Astrocyte of the cerebellum (primary cell): ENCODE data around the gene DRAP1.
A peak's percentile ranks its signal among the peaks of the same experiment; 100 is the strongest.

ENCODE experiments used
- DNase-seq: peaks from one replicate; pipeline ENCODE4 v3.0.0-alpha.2; 2011; ENCODE audit warnings: low read depth
- H3K4me3 ChIP-seq: 2 replicates; pipeline ENCODE4 v1.5.1; 2011; ENCODE audit warnings: mild to moderate bottlenecking, low read depth, low read length, moderate library complexity
- in situ Hi-C: cut with HindIII; loops from 2 replicates; pipeline ENCODE4 v1.10.0; 2017; ENCODE audit warnings: low sequenced_read_pairs
- TF ChIP-seq, protein P1 (sequence below): IDR thresholded peaks from 2 replicates; pipeline ENCODE4 v1.5.1; 2012; ENCODE audit warnings: low read length, low read depth, moderate library complexity, mild to moderate bottlenecking; ENCODE audit errors: missing control alignments

The DRAP1 gene, protein sequence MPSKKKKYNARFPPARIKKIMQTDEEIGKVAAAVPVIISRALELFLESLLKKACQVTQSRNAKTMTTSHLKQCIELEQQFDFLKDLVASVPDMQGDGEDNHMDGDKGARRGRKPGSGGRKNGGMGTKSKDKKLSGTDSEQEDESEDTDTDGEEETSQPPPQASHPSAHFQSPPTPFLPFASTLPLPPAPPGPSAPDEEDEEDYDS

DNA sequence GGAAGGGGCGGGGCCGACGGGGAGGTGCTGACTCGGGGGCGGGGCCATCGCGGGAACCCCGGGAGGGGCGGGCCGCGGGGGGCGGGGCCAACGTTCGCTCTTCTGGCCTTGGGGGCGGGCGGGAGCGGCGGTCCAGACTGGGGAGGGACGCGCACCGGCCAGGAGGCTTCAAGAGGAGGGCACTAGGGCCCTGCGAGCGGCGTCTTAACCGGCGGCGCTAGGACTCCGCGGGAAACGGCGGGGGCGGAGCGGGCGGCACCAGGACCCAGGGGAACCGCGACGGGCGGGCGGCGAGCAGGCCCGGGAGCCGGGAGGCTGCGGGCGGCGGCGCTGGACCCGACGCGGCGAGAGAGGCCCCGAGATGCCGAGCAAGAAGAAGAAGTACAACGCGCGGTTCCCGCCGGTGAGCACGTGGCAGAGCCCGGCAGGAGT lies at the start of gene DRAP1:
TSS of gene DRAP1 (plus strand) at position 286 of the 432 bp plus-strand sequence. CDS start at position 362, 76 bp downstream.
- TF ChIP-seq, protein P1, sequence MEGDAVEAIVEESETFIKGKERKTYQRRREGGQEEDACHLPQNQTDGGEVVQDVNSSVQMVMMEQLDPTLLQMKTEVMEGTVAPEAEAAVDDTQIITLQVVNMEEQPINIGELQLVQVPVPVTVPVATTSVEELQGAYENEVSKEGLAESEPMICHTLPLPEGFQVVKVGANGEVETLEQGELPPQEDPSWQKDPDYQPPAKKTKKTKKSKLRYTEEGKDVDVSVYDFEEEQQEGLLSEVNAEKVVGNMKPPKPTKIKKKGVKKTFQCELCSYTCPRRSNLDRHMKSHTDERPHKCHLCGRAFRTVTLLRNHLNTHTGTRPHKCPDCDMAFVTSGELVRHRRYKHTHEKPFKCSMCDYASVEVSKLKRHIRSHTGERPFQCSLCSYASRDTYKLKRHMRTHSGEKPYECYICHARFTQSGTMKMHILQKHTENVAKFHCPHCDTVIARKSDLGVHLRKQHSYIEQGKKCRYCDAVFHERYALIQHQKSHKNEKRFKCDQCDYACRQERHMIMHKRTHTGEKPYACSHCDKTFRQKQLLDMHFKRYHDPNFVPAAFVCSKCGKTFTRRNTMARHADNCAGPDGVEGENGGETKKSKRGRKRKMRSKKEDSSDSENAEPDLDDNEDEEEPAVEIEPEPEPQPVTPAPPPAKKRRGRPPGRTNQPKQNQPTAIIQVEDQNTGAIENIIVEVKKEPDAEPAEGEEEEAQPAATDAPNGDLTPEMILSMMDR, result no peak
- H3K4me3 ChIP-seq, result peak within 1 kb of the TSS; percentile 94
- peak; percentile 94 for DNase-seq
- in situ Hi-C loops, result no loop called here

DNA sequence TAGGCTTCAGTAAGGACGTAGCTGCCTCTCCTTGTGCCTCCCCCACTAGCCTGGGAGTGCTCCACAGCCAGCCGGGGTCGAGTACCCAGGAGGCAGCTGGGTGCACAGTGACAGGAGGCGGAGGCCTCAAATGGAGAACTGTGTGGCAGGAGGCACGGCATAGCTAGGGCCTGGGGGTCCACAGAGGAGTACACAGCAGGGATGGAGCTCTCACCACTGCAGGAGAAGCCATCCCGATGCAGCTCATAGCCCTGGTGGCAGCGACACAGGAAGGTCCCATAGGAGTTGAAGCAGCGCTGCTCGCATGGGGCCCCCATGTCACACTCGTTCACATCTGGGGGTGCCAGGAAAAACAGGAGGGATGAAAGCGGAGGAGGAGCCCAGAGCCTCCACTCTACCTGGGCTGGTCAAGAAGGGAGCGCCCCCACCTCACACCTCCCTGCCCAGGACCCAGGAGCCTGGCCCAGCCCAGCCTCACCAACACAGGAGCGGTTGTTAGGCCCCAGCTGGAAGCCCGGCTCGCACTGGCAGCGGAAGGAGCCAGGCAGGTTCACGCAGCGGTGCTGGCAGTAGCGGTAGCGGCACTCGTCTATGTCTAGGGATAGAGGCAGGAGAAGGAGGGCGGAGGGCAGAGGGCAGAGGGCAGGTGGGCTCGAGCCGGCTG lies 49.5 kb upstream of the DRAP1 start:
- DNase-seq, result no peak
- no peak overlapping the region for H3K4me3 ChIP-seq
- in situ Hi-C loops, result no loop called here
- TF ChIP-seq, protein P1, result no peak

DNA sequence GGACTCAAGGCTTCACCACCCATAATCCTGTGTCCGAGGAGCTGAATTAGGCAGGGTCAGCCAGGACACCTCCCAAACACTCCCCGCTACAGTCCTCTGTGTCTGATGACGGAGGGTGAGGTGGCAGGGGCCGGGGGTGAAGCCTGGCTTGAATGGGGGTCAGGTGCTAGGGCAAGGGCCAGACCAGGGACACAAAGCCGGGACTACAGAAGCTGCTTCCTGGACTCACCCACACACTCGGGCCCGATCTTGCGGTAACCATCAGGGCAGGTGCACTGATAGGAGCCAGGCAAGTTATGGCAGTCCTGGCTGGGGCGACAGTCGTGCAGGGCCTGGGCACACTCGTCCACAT lies 48.9 kb upstream of the DRAP1 start:
- DNase-seq, result no peak
- TF ChIP-seq, protein P1, result no peak
- in situ Hi-C loops, result no loop called here
- no peak overlapping the region for H3K4me3 ChIP-seq

DNA sequence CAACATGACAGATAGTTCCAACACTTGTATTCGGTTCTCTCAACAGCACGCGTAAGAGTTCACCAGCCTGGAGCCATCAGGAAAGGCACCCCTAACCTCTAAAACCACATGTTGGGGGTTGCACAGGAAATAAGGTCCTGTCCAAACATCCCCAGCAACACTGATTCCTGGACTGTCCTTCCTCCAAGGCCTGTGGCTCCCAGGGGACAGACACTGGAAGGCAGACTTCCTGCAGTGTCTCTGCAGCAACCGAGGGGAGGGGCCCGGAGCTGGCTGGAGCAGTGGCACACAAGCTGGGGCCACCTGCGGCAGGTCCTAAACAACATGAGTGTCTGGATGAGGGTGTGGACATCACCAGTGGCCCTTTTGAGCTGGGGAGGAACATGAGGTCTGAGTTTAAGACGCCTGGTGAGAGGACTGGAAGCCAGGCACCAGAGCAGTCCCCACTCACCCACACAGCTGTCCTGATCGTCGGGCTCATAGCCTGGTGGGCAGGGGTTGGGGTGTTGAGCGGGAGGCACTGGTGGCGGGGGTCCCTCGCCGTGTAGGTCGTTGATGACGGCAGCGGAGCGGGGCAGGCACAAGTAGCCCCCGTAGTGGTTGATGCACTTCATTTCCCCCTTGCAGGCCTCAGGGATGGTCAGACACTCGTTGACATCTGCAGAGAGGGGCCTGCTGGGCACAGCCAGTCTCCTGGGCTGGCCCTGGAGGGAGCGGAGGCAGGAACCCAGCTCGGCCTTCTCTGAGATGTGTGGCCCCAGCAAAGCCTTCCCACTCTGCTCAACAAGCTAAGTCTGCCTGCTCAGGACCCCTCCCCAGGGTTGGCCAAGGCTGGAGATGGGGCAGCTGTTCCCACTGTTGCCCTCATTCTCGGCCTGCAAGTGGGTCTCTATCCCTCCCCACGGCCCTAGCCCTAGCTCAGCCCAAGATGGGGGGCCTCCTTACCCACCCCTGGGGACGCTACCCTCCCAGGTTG lies 48.2 kb upstream of the DRAP1 start:
- H3K4me3 ChIP-seq, result peak overlapping the region; percentile 62
- DNase-seq, result no peak
- in situ Hi-C loops, result no loop called here
- TF ChIP-seq, protein P1, result no peak

DNA sequence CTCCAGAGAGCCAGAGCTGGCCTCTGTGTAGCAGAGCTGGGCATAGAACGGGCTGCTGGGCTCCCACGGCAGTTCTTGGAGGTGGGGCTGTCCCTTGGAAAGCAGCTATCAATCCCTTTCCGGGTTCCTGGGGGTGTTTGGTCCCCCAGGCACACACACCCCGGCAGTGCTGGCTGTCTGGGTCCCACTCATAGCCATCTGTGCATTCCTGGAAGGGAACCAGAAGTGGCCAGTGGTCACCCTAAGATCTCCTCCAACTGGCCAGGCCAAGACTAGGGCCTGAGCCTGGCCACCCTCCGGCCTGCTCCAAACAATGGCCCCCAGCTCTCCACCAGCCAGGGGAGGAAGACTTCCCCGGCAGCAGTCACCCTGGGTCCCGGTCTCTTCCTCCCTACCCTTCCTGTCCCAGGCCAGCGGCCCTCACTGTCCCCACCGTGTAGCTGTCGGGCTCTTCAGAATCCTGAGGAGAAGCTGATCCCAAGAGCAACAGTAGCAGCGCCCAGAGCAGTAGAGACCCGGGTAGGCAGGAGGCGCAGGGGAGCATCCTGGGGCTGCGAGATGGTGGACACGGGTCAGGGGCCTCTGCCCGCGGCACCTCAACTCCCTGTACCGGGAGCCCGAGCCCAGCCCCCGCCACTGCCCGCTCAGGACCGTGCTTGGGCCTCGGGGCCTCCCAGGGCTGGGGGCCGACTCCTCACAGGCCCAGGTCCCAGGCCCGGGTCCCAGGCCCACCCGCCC lies 47.2 kb upstream of the DRAP1 start:
- peak overlapping the region; percentile 62 for H3K4me3 ChIP-seq
- in situ Hi-C loops, result no loop called here
- DNase-seq, result no peak
- TF ChIP-seq, protein P1, result peak; percentile 30
